Aorta (tissue), 5 donors: Measurements from ENCODE around the gene PLIN5. TPM values are rescaled to one million over a fixed set of nuclear protein-coding genes. Genes with fewer than 3 reads are reported as not detected.

Experiments
- ATAC-seq: fragments of 200-7000 bp; cut with Tn5 transposase; one replicate; pipeline ENCODE4 v1.9.1; 2022; ENCODE audit warnings: moderate library complexity; ENCODE audit not compliant: low FRiP score
- DNase-seq, 2 donors: peaks; one replicate each; pipeline ENCODE4 v3.0.0-alpha.2; 2020
- H3K27ac ChIP-seq, 2 donors: one replicate each; pipeline ENCODE4 v1.5.1; 2013; ENCODE audit warnings: low read length in 2 of 2, mild to moderate bottlenecking in 2 of 2, moderate library complexity in 2 of 2, control low read depth in 1 of 2, inconsistent platforms in 1 of 2, low read depth in 1 of 2
- H3K27me3 ChIP-seq, 2 donors: one replicate each; pipeline ENCODE4 v1.6.1; 2013; ENCODE audit warnings: control low read depth in 1 of 2, low read length in 1 of 2, mild to moderate bottlenecking in 1 of 2, moderate library complexity in 1 of 2; ENCODE audit not compliant: insufficient read depth in 2 of 2, control insufficient read depth in 1 of 2
- H3K36me3 ChIP-seq, 2 donors: one replicate each; pipeline ENCODE4 v1.6.1; 2013; ENCODE audit warnings: control low read depth in 1 of 2, low read length in 1 of 2, mild to moderate bottlenecking in 1 of 2; ENCODE audit not compliant: insufficient read depth in 2 of 2, control insufficient read depth in 1 of 2
- H3K4me1 ChIP-seq, 2 donors: one replicate each; pipeline ENCODE4 v1.6.1; 2013; ENCODE audit warnings: low read length in 2 of 2, control low read depth in 1 of 2, mild to moderate bottlenecking in 1 of 2, moderate library complexity in 1 of 2; ENCODE audit not compliant: insufficient read depth in 2 of 2, control insufficient read depth in 1 of 2
- H3K4me3 ChIP-seq, 2 donors: one replicate each; pipeline ENCODE4 v1.5.1; 2013; ENCODE audit warnings: low read length in 2 of 2, control low read depth in 1 of 2, mild to moderate bottlenecking in 1 of 2
- H3K9me3 ChIP-seq: one replicate; pipeline ENCODE4 v1.6.1; 2013; ENCODE audit warnings: mild to moderate bottlenecking, low read length; ENCODE audit not compliant: control insufficient read depth
- WGBS, 2 donors: extraction: QIAGEN DNeasy Blood & Tissue Kit; methylation state at CpG; one replicate each; pipeline ENCODE4 v1.1.7; 2013; 5-methylcytosine and 5-hydroxymethylcytosine counted together
- intact Hi-C, 2 donors: fragments of 100-400 bp; cut with DNase I; formaldehyde crosslinking; loops; one replicate each; pipeline versions ENCODE4 v1.14.2 to v1.15.0; 2022
- polyA plus RNA-seq, 2 donors: library from polyadenylated mRNA; stranded (reverse); fragments of 200-250 nt; gene quantifications; one replicate each; pipeline ENCODE4 v1.2.3, GENCODE V29; 2013
- total RNA-seq, 2 donors: library from RNA; stranded (reverse); fragmentation: NEBNext Ultra II Directional; extraction: Animal tissue kit (Norgen Biotek cat#: 25700); gene quantifications; one replicate each; pipeline ENCODE4 v1.2.1, GENCODE V29; 2021
- donor health status: healthy with polysubstance abuse.
- donor health status: Bipolar disorder and iron deficiency.
- donor health status: DM: no; HTN: no; CAD: no.
- donor health status: DM: no; HTN: no; CAD: no.
- donor health status: DM: yes; HTN: yes; CAD: no.

PLIN5 gene
- total and polyA plus RNA-seq, 4 donors, result 0.38 to 3.8 (median 2.2) TPM

DNA sequence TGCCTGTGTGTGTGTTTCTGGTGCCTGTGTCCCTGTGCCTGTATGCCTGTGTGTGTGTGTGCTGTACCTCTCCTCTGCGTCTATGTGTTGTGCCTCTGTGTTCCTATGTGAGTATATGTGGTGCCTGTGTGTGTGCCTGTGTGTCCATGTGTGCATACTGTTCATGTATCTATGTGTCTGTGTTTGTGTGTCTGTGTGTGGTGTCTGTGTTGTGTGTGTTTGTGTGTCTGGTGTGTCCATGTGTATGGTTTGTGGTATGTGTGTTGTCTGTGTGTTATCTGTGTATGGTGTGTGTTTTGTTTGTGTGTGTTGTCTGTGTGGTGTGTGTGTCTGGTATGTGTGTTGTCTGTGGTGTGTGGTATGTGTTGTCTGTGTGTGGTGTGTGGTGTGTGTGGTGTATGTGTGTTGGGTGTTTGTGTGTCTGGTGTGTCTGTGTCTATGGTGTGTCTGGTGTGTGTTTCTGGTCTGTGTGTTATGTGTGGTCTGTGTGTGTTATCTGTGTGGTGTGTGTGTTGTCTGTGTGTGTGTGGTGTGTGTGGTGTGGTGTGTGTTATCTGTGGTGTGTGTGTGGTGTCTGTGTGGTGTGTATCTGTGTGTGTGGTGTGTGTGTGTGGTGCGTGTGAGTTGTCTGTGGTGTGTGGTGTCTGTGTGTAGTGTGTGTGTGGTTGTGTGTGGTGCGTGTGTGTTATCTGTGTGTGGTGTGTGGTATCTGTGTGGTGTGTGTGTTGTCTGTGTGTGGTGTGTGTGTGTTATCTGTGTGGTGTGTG lies 42.5 kb downstream of the PLIN5 start:
- 92 to 98% methylated on average over 3 of the region's 3 CpGs for WGBS, 2 donors
- Histone ChIP-seq H3K4me3 (no peak overlapping the region), H3K4me1 (no peaks in the 10 kb centered on the region), H3K36me3 (peaks cover 0 to 2% of the 10 kb centered on the region in 2 donors), H3K27ac (no peak overlapping the region), H3K27me3 (no peaks in the 10 kb centered on the region), H3K9me3 (no peaks in the 10 kb centered on the region)
- intact Hi-C loops, result no loop called here
- no peak for ATAC-seq
- no peak for DNase-seq

- Histone ChIP-seq H3K4me1 (no peaks in the 10 kb centered on the region), H3K36me3 (peaks cover 0 to 2% of the 10 kb centered on the region in 2 donors), H3K27ac (no peak overlapping the region), H3K27me3 (no peaks in the 10 kb centered on the region), H3K9me3 (no peaks in the 10 kb centered on the region), H3K4me3 (no peak overlapping the region)
- intact Hi-C loops, result no loop called here
- no peak for ATAC-seq
- WGBS, 2 donors, result 96 to 97% methylated on average over 20 to 21 of the region's 21 CpGs
- DNase-seq, result no peak
Observed at GRCh38 chr19:4491446-4491845, 43.6 kb downstream of the PLIN5 start.

- 94 to 95% methylated on average over 29 of the region's 29 CpGs for WGBS, 2 donors
Observed at GRCh38 chr19:4488496-4488895, 46.5 kb downstream of the PLIN5 start.

GRCh38 chr19:4487572-4487971 lies 47.5 kb downstream of the PLIN5 start:
- H3K9me3 ChIP-seq, result no peaks in the 10 kb centered on the region
- no peaks in the 10 kb centered on the region for H3K36me3 ChIP-seq
- H3K27ac ChIP-seq, result no peak overlapping the region
- ATAC-seq (no peak), DNase-seq (no peak)
- intact Hi-C loops, result no loop called here
- H3K4me3 ChIP-seq, result no peak overlapping the region
- no peaks in the 10 kb centered on the region for H3K27me3 ChIP-seq
- no peaks in the 10 kb centered on the region for H3K4me1 ChIP-seq
- WGBS, 2 donors, result 84 to 85% methylated on average over 11 of the region's 11 CpGs

More at GRCh38 chr19:4488496-4488895, 46.5 kb downstream of the PLIN5 start:
- Histone ChIP-seq H3K27ac (no peak overlapping the region), H3K36me3 (no peaks in the 10 kb centered on the region), H3K4me3 (no peak overlapping the region), H3K9me3 (no peaks in the 10 kb centered on the region), H3K27me3 (no peaks in the 10 kb centered on the region), H3K4me1 (no peaks in the 10 kb centered on the region)
- DNase-seq, result no peak
- intact Hi-C loops, result no loop called here
- no peak for ATAC-seq

- WGBS, 2 donors, result 88% methylated on average over 19 of the region's 19 CpGs
- no peaks in the 10 kb centered on the region for H3K9me3 ChIP-seq
- intact Hi-C loops, result no loop called here
- ATAC-seq (no peak), DNase-seq (no peak)
- H3K27ac ChIP-seq, result no peak overlapping the region
- H3K27me3 ChIP-seq, result no peaks in the 10 kb centered on the region
- no peaks in the 10 kb centered on the region for H3K4me1 ChIP-seq
- H3K36me3 ChIP-seq, result no peaks in the 10 kb centered on the region
- no peak overlapping the region for H3K4me3 ChIP-seq
Observed at GRCh38 chr19:4483385-4483784, 51.6 kb downstream of the PLIN5 start.

DNA sequence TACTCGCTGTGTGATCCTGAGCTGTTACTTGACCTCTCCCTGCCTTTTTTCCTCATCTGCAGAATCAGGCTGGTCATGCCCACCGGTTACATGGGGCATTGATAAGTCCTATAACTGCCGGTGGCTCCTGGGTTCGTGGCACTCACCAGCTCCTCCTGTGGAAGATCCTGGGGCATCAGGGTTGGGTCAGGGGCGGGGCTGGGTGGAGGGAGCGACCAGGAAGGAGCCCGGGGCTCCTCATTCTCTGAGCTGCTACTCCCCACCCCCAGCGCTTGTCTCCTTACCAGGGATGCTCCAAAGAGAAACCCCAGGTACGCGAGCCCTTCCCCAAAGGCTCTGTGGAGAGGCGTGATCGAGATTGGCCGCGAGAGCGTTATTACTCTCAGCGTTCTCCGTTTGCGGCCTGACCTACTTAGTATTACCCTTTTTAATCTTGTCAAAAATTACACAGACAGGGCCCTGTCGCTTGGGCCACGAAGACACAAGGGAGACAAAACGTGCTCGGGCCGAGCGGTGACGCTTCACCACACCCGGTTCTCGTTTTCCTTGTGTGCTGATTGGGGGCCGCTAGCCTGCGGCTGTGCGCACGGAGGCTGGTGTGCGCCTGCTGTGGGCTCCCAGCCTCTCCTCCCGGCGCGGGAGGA lies 52.2 kb downstream of the PLIN5 start:
- H3K4me3 ChIP-seq, result no peak overlapping the region
- no peak for DNase-seq
- no peaks in the 10 kb centered on the region for H3K9me3 ChIP-seq
- no peak overlapping the region for H3K27ac ChIP-seq
- no peaks in the 10 kb centered on the region for H3K27me3 ChIP-seq
- H3K36me3 ChIP-seq, result no peaks in the 10 kb centered on the region
- H3K4me1 ChIP-seq, result no peaks in the 10 kb centered on the region
- intact Hi-C loops, result no loop called here
- WGBS, 2 donors, result 92 to 94% methylated on average over 35 of the region's 35 CpGs
- no peak for ATAC-seq

DNA sequence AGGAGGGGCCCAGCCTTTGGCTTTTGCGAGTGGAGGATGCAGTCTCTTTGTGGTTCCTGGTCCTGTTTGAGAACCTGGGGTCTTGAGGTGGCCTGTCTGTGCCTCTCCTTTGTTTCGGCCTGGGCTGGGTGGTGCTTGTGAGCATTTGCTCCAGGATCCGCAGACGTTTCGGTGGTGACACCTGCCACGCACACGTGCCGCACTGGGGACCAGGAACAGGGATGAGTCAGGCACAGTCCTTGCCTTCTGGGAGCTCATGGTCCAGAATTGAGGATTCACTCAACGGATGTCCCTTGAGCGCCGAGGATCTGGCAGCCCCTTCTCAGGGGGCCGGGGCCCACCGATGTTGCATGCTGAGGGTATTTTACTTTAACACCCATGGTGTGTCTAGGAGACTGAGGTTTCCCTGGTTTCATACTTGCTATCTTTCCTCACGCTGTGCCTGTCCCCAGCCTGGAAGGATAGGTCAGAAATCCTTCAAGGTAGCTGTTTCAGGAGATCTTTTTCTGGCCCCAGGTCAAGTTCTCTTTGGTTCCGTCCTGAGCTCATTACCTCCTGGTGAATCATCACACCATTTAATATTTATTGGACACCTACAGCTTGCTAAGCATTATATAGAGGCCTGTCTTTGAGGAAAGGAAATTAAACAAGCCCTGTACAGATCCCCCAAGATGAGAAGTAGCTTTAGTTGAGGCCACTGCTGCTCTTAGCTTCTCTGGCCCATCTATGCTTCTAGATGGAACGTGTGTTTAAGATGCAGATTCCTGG lies 57.8 kb downstream of the PLIN5 start:
- Histone ChIP-seq H3K4me1 (peaks cover 0 to 2% of the 10 kb centered on the region in 2 donors), H3K4me3 (no peak overlapping the region), H3K27ac (no peak overlapping the region), H3K9me3 (no peaks in the 10 kb centered on the region), H3K27me3 (no peaks in the 10 kb centered on the region), H3K36me3 (peaks cover 0 to 2% of the 10 kb centered on the region in 2 donors)
- WGBS, 2 donors, result 82 to 84% methylated on average over 16 of the region's 16 CpGs
- intact Hi-C loops, result no loop called here
- DNase-seq (no peak), ATAC-seq (no peak)

DNA sequence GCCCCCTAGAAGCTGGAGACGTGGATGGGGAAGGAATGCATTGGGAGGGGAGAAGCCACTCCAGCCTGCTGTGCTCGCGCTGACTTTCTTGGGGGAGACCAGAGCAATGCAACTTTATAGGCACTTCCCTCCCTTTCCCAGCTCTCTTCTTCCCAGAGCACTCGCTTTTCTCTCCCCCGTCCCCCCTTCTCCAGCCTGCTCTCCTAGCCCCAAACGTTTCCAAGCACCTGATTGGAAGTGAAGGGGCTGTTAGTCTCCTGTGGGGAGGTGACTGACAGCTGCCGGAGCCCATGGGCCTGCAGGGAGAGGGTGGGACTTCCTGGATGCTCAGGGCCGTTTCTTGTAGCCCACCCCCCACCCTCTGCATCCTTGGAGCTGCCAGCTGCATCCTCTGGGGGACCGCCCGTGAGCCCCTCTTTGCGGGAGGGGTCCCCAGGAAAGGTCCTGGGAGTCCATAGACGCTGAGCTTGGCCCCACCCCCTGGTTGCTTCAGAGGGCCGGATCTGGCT lies 60.5 kb downstream of the PLIN5 start:
- Histone ChIP-seq H3K4me3 (peak overlapping the region in 1 of 2 donors; percentile 11), H3K4me1 (peaks cover 0 to 2% of the 10 kb centered on the region in 2 donors), H3K27me3 (no peaks in the 10 kb centered on the region), H3K27ac (no peak overlapping the region), H3K9me3 (no peaks in the 10 kb centered on the region), H3K36me3 (peaks cover 0 to 2% of the 10 kb centered on the region in 2 donors)
- 7 to 11% methylated on average over 13 of the region's 13 CpGs for WGBS, 2 donors
- DNase-seq (no peak), ATAC-seq (no peak)
- intact Hi-C loops, result no loop called here
